HT1080 (cell line): Measurements from ENCODE around the gene RAPGEF4. TPM values are rescaled to one million over a fixed set of nuclear protein-coding genes. Genes with fewer than 3 reads are reported as not detected.

Experiments used
- DNase-seq: peaks from one replicate; pipeline ENCODE4 v3.0.0-alpha.2; 2015; ENCODE audit warnings: low read depth
- total RNA-seq: library from RNA; depleted of rRNA; stranded (reverse); fragments of >200 nt; shearing (Covaris generic); gene quantifications from 2 replicates; pipeline ENCODE4 v1.2.3, GENCODE V29; 2014

RAPGEF4 gene
- total RNA-seq, 1 experiment from 2014 or later = 0.18 TPM

GRCh38 chr2:172821370-172822338 is 86.0 kb downstream of the RAPGEF4 start:
- no peak for DNase-seq

GRCh38 chr2:172822585-172822984 is 86.9 kb downstream of the RAPGEF4 start:
- DNase-seq = no peak

- no peak for DNase-seq
Observed at GRCh38 chr2:172823261-172823850, 87.7 kb downstream of the RAPGEF4 start.

- DNase-seq = peak; percentile 15
Observed at GRCh38 chr2:172826522-172826921, 90.9 kb downstream of the RAPGEF4 start.

- peak; percentile 64 for DNase-seq
Observed at GRCh38 chr2:172829229-172829628, 93.6 kb downstream of the RAPGEF4 start.

- no peak for DNase-seq
Observed at GRCh38 chr2:172830482-172830881, 94.8 kb downstream of the RAPGEF4 start.

GRCh38 chr2:172833898-172834297 is 98.3 kb downstream of the RAPGEF4 start:
- peak; percentile 39 for DNase-seq

GRCh38 chr2:172834881-172835280 is 99.2 kb downstream of the RAPGEF4 start:
- DNase-seq = no peak

GRCh38 chr2:172836347-172836821 is 100.7 kb downstream of the RAPGEF4 start:
- peak; percentile 97 for DNase-seq

GRCh38 chr2:172836827-172837226 is 101.2 kb downstream of the RAPGEF4 start:
- no peak for DNase-seq

- DNase-seq = no peak
Observed at GRCh38 chr2:172839446-172839845, 103.8 kb downstream of the RAPGEF4 start.

GRCh38 chr2:172842511-172843265 is 107.0 kb downstream of the RAPGEF4 start:
- DNase-seq = no peak

GRCh38 chr2:172843266-172843582 is 107.6 kb downstream of the RAPGEF4 start:
- no peak for DNase-seq

- DNase-seq = no peak
Observed at GRCh38 chr2:172843902-172844715, 108.5 kb downstream of the RAPGEF4 start.

GRCh38 chr2:172845028-172845630 is 109.5 kb downstream of the RAPGEF4 start:
- no peak for DNase-seq

- no peak for DNase-seq
Observed at GRCh38 chr2:172846551-172846950, 110.9 kb downstream of the RAPGEF4 start.

GRCh38 chr2:172847188-172847587 is 111.5 kb downstream of the RAPGEF4 start:
- no peak for DNase-seq

- no peak for DNase-seq
Observed at GRCh38 chr2:172848519-172848918, 112.9 kb downstream of the RAPGEF4 start.

GRCh38 chr2:172849519-172850217 is 114.0 kb downstream of the RAPGEF4 start:
- no peak for DNase-seq

GRCh38 chr2:172855588-172855987 is 119.9 kb downstream of the RAPGEF4 start:
- DNase-seq = no peak
